Activated naive CD8-positive, alpha-beta T cell treated with anti-CD3 and anti-CD28 coated beads, Interleukin-2, amount 50 U/mL, for 16 hours (primary cell): ENCODE measurements around the gene BEST4.
"Not testable (repeated sequence)": the region's sequence is repeated elsewhere in the genome, so short reads cannot be mapped to it uniquely, and the experiment has no call there.

ENCODE experiments used
- DNase-seq: peaks from one replicate; pipeline ENCODE4 v3.0.0-alpha.2; 2020; ENCODE audit warnings: low read depth, low spot score

BEST4 gene

GRCh38 chr1:44788120-44788860 is at the start of gene BEST4:
Gene BEST4 (minus strand): TSS chr1:44788170. CDS start chr1:44787705, 465 bp downstream.
- no peak for DNase-seq

GRCh38 chr1:44835738-44836675 is 48.0 kb upstream of the BEST4 start:
- DNase-seq = peak; percentile 80

- no peak for DNase-seq
These were observed 46.4 kb upstream of the BEST4 start for GRCh38 chr1:44834328-44834727.

- no peak for DNase-seq
These were observed 44.2 kb upstream of the BEST4 start for GRCh38 chr1:44832056-44832705.

- DNase-seq = no peak
These were observed 43.5 kb upstream of the BEST4 start for GRCh38 chr1:44831516-44831915.

GRCh38 chr1:44830900-44831304 is 42.9 kb upstream of the BEST4 start:
- no peak for DNase-seq

GRCh38 chr1:44829506-44830384 is 41.8 kb upstream of the BEST4 start:
- DNase-seq = no peak

GRCh38 chr1:44828841-44829440 is 41.0 kb upstream of the BEST4 start:
- no peak for DNase-seq

- DNase-seq = no peak
These were observed 40.2 kb upstream of the BEST4 start for GRCh38 chr1:44828003-44828651.

- no peak for DNase-seq
These were observed 39.4 kb upstream of the BEST4 start for GRCh38 chr1:44827197-44828002.

- no peak for DNase-seq
These were observed 38.6 kb upstream of the BEST4 start for GRCh38 chr1:44826375-44827196.

- DNase-seq = not testable (repeated sequence)
These were observed 36.4 kb upstream of the BEST4 start for GRCh38 chr1:44824392-44824791.

GRCh38 chr1:44822981-44823451 is 35.0 kb upstream of the BEST4 start:
- no peak for DNase-seq

- DNase-seq = no peak
These were observed 34.2 kb upstream of the BEST4 start for GRCh38 chr1:44822131-44822701.

GRCh38 chr1:44821240-44821715 is 33.3 kb upstream of the BEST4 start:
- no peak for DNase-seq

- no peak for DNase-seq
These were observed 32.6 kb upstream of the BEST4 start for GRCh38 chr1:44820328-44821239.
